K562 (cell line): Measurements from ENCODE around the gene SEC24C.

Experiments
- ATF6 ChIP-seq: sonication (generic); formaldehyde crosslinking; IDR thresholded peaks from 2 replicates; pipeline ENCODE4 v1.4.0; 2020; ENCODE audit warnings: mild to moderate bottlenecking, missing genetic modification reagents
- CTCF ChIP-seq, 3 experiments: IDR thresholded peaks in 2 of 3; conservative IDR thresholded peaks in 1 of 3; 2 replicates each; pipeline ENCODE4 v1.5.1; 2011 to 2012; ENCODE audit warnings: low read length in 3 of 3, mild to moderate bottlenecking in 3 of 3, control low read depth in 2 of 3, improper control_type of control experiment in 1 of 3, inconsistent platforms in 1 of 3, low read depth in 1 of 3, mixed read lengths in 1 of 3, moderate library complexity in 1 of 3; ENCODE audit not compliant: insufficient read depth in 2 of 3
- EGR1 ChIP-seq: fragments of 450-650 bp; conservative IDR thresholded peaks from 2 replicates; pipeline ENCODE4 v1.6.1; 2017; ENCODE audit warnings: mild to moderate bottlenecking
- HNRNPH1 ChIP-seq: fragments of 200-400 bp; formaldehyde crosslinking; optimal IDR thresholded peaks from 2 replicates; pipeline ENCODE3; 2017; ENCODE audit warnings: low read depth, mild to moderate bottlenecking, low read length, moderate library complexity
- POLR3A ChIP-seq: IDR thresholded peaks from 2 replicates; pipeline ENCODE4 v1.6.1; 2011; ENCODE audit warnings: borderline replicate concordance, mild to moderate bottlenecking, moderate library complexity; ENCODE audit not compliant: insufficient read length, insufficient read depth; ENCODE audit errors: extremely low read depth
- PTBP1 ChIP-seq: fragments of 200-400 bp; formaldehyde crosslinking; IDR thresholded peaks from 2 replicates; pipeline ENCODE4 v1.6.1; 2017; ENCODE audit warnings: low read depth, low read length
- RB1 ChIP-seq: fragments of 450-650 bp; IDR thresholded peaks from 2 replicates; pipeline ENCODE4 v1.6.1; 2017; ENCODE audit warnings: low read depth, mild to moderate bottlenecking
- ZZZ3 ChIP-seq: fragments of 450-650 bp; IDR thresholded peaks from 2 replicates; pipeline ENCODE4 v1.6.1; 2016; ENCODE audit warnings: antibody characterized with exemption, mild to moderate bottlenecking, moderate library complexity

- no peak for TF ChIP-seq HNRNPH1
- TF ChIP-seq PTBP1, result no peak
- no peak for TF ChIP-seq ATF6
- no peak for TF ChIP-seq POLR3A
- TF ChIP-seq ZZZ3, result no peak
- no peak for TF ChIP-seq CTCF (IDR thresholded peaks at IDR 0.05 in 2 of 3, conservative IDR thresholded peaks at IDR 0.05 in 1 of 3; ENCODE audit: insufficient read depth in 2 of 3, low read depth in 1 of 3, low read length in 3 of 3)
- no peak for TF ChIP-seq EGR1
- TF ChIP-seq RB1, result no peak
Measured at GRCh38 chr10:73789659-73790055, 45.5 kb downstream of the SEC24C start.
